Activated CD8-positive, alpha-beta memory T cell treated with anti-CD3 and anti-CD28 coated beads for 1 hour (primary cell): Measurements from ENCODE around the gene DHRS1.

Experiments
- DNase-seq, 2 donors: peaks; one replicate each; pipeline ENCODE4 v3.0.0-alpha.2; 2020; ENCODE audit warnings: low read depth in 1 of 2; ENCODE audit errors: extremely low read depth in 1 of 2

Gene DHRS1

DNA sequence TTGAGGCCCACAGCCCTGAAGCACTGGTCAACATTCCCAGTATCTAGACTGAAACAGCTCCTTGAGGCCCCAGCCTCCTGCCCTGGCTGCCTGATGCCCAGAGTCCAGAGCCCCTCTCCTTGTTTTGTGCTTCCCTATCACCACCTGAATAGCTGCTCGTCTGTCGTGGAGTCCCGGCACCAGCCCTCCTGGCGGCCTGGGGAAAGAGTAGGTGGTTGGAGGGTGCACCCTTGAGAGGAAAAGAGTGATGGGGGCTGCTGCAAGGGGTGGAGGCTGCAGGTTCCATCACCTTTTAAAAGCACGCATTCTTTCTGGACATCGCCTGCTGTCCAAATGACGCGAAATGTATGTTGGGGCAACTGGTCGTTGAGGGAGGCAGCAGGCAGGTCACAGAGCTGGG lies 31.4 kb downstream of the DHRS1 start:
- no peak for DNase-seq

DNA sequence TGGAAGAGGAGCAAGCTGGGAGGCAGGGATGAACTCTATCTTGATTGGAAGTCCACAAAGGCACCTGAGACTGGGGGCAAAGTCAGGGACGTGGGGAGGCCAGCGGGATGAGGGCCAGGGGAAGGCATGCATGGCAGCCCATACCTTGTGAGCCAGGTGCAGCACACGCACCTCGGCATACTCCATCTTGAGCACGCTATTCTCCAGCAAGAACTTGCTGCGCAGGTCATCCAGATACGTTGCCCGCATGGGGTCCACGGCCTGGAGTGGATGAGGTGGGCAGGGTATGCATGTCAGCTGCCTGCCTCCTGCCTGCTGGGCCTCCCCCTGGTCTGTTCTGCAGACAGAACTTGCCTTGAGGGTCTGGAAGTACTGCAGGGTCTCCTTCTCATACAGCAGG lies 32.1 kb downstream of the DHRS1 start:
- no peak for DNase-seq

DNA sequence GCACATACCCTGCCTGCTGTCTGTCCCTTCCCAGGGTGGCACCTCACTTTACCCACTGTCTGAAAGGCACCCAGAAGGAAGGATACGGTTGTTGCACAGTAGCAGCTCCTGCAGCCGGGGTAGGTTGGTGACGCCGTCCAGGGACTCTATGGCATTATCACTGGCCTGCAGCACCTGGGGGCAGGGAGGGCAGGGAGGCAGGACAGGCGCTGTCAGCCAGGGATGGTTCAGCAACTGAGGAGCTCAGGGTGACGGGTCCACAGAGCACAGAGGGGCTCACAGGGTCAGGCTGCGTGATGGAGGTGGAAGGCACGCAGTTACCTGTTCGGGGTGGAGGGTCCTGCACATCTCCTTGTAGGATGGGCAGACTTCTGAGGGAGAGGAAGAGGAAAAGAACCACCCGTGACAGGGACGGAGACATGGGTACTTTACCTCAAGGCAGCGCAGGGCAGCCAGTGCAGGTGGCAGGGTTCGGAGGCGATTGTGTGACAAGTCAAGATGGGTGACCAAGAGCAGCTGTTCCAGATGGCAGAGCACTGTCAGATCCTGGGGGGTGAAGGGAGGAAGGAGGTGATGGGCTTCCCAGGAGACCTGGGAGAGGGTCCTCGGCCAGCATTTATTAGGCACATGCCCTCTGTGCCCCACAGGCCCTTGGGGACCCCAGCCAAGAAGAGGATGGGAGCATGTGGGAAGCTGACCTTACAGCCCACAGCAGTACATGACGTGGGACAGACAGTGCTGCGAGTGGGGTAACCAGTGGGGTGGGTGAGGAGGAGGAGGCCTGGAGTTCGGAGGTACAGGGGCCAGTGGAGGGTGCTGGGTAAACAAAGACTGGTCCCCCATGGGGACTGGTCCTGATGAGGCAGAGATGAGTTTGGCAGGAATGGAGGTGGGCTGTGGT lies 33.0 kb downstream of the DHRS1 start:
- DNase-seq: no peak

DNA sequence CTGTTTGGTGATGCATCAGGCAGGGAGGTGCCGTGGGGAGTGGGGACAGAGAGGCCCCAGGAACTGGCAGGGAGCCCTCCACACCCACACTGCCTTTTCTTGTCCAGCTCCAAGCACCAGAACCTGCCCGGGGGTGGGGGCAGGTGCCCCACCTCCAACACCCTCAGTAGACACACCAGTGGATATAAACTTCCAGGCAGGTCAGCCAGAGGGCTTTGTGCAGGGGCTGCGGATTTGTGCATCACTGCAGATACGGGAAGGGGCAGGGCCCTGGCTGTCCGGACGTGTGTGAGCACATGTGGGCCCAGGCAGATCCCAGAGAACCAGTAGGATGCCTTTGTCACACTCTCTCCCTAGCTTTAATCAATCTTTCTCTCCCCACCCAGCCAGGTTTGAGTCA lies 35.3 kb downstream of the DHRS1 start:
- no peak for DNase-seq

DNA sequence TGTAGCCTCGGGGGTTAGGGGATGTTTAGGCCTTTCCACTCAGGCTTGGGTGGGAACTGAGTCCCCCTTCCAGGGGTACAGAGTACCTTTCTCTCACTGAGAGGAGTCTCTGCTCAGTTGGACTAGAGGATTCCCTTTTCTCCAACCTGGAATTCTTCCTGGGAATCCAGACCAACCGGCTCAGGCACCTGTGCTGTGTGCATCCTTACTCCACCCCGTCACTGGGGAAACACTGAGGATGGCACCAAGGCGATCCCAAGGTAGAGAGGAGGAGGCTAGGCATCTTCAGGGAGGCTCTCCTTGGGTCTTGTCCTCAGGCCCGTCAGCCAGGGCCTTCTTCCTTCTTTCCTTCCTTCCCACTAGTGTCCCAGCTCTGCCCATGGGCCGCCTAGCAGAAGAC lies 35.7 kb downstream of the DHRS1 start:
- DNase-seq: no peak

DNA sequence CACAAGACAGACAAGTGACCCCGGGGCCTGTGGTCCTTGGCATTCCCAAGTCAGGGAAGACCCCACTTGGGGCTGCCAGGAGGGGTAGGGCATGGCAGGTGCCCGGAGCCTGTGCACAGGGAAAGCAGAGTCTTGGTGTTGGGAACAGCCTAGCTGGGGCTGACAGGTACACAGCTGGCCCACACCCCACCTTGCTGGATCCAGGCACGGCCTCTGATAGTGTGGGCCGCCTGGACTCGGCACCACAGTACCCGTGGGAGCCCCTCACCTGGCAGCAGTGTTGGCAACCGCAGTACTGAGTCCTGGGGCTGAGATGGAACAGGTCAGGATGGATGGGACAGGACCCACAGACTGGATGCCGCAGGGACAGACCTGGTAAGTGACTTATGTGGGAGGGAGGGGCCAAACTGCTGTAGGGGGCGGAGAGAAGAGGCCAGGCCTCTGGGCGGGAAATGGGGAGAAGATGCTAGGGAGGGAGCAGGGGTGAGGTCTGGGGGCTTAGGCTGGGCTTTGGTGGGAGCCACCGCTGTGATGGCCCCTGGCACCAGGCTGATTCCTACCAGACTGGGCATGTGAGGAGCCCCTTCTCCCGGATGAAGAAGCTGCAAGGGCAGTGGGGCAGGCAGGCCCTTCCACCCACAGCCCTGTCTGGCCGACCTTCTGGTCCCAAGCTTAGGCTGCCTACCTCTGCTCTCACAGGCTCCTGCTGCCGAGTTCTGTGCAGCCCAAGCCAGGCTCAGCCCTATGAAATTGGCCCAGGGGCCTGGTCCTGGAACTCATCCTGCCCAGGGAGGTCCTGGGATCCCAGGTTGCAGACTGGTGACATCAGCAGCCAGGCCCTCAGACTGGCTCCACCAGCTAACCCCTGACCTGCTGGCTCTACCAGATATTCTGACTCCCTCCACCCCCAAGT lies 36.5 kb downstream of the DHRS1 start, which contains the start of gene TGM1:
TGM1 (minus strand) TSS at position 357 of the 913 bp plus-strand sequence. CDS start 825 bp downstream, outside the sequence.
- no peak for DNase-seq

DNA sequence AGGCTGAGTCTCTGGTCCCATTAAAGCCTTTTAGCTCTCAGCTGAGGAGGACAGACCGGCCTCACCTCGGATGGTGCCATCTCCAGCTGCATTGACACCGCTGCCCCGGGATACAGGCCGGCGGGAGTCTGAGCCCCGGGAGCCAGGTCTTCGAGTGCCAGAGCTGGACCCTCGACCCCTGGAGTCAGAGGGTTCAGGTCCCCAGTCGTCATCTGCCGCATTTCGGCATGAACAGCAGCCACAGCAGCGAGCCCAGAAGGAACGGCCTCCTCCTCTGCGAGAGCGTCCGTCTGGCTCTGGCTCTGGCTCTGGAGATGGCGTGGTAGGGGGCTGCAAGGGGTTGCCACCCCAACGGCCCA lies 37.6 kb downstream of the DHRS1 start:
- no peak for DNase-seq

DNA sequence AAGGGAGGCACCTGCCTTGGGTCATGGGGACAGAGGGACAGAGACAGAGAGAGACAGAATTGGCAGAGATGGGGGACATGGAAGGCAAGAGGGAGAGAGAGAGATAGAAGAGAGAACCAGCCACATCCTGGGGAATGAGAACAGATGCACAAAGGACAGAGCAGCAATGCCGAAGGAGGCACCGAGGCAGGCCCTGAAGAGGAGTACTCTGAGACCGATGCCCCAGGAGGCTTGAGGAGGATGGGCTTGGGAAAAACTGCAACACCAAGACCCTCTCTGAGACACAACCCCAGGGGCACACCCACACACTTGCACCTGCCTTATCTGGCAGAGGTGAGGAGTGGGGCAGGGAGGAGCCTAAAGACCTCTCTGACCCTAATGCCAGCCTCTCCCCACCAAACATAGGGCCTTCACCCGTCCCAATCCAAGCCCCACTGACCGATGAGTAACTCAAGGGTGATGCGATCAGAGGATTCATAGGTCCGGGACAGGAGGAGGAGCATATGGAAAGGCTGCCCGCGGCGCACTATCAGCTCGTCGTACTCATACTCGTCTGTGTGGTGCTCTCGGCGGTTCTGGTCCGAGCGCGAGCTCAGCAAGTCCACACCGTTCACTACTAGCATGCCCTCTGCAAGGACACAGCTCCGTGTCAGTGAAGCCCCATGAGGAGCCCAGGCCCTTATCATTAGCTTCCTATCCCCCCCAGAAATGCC lies 38.2 kb downstream of the DHRS1 start:
- no peak for DNase-seq

DNA sequence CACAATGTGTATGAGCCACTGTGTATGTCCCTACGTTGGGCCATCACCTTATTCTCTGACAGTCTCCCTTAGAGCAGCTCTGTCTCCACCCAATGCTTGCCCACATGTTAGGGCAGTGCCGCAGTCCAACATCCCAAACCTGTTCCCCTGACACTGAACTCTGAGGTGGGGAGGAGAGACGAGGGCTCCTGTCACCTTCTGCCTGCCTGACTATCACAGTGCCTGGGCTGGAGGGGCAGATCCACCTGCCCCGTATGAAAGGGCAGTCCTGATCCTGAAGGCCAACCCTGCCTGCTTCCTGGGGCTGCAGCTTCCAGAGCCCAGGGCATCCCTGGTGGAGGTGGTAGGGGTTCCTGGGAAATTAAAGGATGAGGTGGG lies 38.8 kb downstream of the DHRS1 start:
- no peak for DNase-seq

DNA sequence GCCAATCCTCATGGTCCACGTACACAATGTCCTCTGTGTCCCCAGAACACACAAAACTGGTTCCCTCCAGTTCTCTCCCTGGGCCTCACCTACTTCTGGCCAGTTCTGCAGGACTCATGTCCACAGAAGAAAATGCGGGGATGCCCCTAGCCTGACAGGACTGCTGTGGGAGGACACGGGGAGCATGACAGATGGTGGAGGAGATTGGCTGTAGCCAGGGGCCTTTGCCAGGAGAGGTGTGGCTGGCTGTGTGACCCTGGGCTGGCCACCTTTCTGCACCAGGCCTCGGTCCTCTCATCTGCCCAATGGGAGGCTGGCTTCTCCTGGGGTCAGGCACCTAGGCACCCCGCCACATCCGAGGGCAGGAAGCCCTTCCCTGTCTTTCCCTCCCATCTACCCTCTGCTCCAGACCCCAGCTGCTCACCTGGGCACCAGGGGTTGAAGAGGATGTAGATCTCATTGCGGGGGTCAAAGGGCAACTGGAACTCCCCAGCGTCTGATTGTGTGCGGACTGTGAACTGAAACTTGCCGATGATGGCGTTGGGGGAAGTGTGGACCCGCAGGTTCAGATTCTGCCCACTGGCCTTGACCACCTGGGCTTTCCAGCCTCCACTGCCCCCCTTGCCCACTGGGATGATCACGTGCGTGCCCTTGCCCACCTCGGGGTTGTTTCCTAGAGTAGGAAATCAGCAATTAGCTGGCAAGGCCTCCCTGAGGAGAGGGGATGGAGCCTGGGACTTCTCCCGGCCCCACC lies 39.4 kb downstream of the DHRS1 start:
- DNase-seq: no peak

DNA sequence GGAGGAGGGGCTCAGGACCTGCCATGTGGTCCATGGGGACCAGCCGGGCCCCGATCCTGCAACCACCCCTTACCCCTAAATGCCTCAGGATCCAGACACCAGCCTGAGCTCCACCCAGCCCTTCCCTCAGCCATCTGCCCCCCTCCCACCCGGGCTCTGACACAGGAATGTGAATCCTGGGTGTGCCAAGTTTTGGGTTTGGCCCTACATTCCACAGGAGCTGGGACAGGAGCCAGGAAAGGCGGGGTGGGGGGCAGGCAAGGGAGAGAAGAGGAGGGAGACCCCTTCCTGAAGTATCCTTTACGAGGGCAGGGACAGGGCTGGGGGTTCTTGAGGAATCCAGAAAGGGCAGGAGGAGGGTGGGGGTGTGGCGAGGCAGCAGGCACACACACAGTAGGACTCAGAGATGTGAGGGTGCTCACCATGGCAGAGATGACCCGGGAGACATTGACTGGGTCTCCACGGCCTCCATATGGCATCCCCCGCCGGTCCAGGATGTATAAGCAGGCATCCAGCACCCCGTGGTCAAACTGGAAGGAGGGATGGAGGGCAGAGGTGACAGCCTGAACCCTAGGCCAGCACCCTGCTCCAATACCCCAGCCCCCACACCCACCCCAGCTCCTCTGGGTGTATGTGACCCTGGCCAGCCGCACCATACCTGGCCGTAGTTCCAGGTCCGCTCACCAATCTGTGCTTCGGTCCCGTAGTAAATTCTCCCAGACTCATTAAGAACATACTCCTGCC lies 40.1 kb downstream of the DHRS1 start:
- no peak for DNase-seq

DNA sequence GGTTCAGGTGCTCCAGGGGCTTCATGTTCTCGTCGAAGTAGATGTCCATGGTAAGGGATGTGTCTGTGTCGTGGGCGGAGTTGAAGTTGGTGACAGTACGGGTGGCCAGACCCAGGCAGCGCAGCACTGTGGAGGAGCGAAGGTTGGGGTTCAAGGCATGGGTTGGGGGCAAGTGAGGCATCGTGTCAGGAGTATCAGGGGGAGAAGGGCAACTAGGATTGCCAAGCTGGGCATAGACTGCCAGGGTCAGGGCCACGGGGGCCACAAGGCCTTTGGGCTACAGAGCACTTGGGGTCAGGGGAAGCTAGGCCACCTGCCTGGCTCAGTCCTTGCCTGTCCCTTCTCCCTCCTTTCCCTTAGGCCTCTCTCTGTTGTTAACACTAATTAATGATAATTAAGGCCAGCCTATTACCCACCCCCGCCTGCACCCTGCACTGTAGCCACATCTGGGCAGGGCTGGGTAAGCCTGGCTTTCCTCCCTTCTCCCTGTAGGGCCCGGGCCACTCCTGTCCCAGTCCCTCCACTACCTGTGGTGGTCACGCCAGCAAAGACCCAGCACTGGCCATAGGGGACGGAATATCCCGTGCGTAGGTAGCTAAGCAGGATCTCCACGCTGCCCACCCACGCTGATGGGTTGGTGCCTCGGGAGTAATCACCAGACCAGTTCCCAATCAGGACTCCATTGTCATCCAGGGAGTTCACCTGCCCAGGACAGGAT lies 40.9 kb downstream of the DHRS1 start:
- DNase-seq: no peak

DNA sequence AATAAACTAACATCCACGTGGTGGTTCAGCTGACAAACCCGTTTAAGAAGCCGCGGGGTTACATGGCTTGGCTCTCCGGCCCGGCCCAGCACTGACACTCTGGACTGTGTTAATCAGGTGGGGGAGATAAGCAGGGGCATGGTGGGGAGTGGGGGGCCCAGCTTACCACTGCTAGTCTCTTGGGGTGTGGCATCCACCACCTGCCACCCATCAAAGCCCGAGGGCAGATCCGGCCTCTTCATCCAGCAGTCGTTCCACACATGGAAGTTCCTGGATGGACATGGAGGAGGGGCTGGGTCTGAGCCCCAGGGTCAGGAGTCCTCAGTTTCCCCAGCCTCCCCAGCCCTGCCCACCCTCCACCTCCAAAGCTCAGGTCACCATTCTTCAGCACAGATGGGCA lies 41.5 kb downstream of the DHRS1 start:
- DNase-seq: no peak

DNA sequence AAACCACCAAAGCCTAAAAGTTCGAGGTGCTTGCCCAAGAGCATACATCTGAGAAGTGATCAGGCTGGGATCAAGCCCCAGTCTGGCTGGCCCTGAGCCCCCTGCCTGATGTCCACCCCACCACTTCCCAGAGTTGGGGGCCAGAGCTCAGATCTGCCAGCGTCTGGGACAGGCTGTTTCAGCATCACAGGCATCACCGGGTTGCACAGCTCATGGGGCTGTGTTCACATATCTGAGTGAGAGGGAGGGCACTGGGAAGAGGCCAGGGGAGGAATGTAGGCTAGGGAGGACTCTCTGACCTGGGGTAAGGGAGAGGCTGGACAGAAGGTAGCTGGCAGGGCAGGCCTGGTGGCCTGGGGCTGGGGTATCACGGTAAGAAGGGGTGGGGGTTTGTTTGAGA lies 42.6 kb downstream of the DHRS1 start:
- DNase-seq: no peak

DNA sequence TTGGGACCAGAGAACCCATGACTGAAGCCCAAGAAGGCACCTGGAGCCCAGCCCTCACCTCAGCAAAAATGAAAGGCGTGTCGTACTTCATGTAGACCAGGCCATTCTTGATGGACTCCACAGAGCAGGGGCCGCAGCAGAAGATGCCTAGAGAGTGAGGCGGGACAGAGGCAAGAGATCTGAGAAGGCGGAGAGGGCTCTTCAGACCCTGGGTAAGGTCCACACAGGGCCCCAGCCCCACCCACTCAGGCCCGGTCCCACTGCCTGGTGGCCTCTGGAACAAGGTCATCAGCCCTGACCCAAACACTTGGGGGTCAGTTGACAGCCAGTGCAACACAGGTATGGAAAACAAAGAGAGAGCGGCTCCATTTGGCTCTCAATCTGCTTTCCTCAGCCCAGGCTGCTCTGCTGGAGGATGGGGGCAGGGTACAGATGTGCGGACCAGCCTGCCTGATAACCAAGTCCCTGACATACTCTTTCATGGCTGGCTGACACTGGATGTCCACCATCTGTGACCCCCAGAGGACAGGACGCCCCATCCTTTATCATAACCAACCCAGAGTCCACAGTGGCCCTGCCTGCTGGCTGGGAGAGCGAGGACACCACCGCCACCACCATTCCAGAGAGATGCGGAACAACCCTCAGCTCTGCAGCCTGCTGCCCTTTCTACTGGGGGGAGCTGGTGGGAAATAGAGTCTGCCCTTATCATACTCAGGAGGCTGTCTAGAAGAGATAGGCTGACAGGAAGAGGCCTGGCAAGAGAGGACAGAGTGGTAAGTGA lies 43.5 kb downstream of the DHRS1 start:
- no peak for DNase-seq

DNA sequence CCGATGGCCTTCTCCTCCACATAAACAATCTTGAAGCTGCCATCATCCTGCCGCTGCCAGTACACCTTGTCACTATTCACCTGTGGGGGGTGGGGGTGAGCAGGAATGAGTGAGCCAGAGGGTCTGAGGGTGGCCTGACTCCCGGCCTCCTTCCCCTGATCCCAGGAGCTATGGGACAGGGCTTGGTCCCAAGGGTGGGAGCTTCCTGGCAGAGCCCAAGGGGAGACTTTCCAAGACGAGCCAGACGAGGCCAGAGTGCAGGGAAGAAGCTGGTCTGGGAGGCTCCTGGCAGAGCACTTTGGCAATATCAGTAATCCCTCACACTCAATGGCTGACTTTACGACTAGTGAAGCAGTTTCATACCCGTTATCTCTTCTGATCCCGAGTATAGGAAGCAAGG lies 44.1 kb downstream of the DHRS1 start:
- DNase-seq: no peak

DNA sequence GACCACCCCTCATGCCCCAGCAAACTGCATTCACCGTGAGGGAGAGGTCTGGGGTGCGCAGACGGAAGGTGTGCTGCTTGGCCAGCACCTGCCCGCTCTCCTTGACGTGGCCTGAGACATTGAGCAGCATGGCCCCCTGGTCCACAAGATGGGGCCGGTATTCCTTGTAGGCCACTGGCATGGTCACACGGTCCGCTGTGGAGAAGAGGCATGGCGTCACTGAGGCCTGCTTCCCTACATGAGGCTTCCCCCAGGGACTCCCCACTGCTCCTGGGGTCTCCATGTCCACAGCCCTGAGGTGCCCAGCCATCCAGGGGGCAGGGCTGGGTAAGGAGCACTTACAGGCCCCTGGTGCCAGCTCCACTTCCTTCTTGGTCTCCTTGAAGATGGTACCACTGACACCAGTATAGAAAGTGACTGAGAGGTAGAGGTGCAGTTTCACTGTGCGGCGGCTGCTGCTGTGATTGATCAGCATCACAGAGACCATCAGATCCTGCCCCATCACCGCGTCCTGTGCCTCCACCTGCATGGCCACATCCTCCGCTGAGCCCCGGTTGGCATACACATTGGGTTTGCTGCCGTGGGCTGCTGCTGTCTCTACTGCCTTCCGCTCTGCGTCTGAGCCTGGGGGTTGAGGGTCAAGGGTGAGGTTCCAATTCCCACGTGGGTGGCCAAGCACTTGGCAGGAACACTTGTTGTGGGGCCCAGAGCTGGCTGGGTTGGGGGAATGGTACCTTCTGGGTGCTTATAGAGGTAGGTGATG lies 44.8 kb downstream of the DHRS1 start:
- DNase-seq: no peak

DNA sequence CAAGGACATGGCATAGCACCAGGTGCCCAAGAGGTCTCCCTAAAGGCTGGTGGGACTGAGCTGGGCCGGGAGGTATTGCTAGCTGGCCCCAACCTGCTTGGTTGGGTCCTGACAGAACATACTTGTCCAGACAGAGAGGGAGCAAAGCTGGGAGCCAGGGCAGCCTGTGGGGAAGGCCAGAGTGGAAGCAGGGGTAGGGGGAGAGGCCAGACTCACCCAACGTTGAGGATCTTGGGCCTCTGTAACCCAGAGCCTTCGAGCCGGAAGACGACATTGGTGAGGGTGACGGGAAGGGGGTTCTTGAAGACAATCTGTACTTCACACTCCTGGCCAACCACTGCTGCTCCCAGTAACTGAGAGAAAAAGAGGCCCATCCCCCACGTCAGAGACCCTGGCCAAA lies 45.6 kb downstream of the DHRS1 start:
- no peak for DNase-seq
